ENCODE data around the gene CRYZ.
A peak's percentile ranks its signal among the peaks of the same experiment; 100 is the strongest.
"Not testable (repeated sequence)": the region's sequence is repeated elsewhere in the genome, so short reads cannot be mapped to it uniquely, and the experiment has no call there.

Gene CRYZ

DNA sequence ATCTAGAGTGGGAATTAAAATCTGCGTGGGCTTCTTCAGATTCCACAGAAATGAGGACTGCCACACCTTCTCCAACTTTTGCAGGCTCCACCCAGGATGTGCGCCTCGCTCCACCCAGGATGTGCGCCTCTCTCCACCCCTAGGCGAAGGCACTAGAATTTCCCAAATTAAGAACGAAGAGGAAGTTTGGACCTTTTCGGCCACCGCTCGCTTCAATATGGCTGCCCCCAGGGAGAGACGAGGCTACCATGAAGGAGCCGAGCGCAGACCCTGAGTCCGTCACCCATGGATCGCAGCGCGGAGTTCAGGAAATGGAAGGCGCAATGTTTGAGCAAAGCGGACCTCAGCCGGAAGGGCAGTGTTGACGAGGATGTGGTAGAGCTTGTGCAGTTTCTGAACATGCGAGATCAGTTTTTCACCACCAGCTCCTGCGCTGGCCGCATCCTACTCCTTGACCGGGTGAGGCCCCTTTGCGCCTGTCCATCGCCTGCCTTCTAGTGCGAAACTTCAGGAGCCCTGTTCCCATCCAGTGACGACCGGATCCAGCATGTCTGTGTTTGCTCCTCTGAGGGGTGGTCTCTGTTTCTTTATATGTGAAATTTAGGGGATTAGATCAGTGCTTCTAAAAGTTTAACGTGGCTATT is at the start of gene CRYZ, which contains the start of gene TYW3:
CRYZ (minus strand) TSS at position 91 of the 644 bp plus-strand sequence. CDS start 8,229 bp downstream, outside the sequence.
TYW3 (plus strand) TSS at position 193 of the 644 bp plus-strand sequence; CDS start at position 286, 93 bp downstream.
- peak; percentile 64 to 90 for DNase-seq (ENCODE audit: low spot score in 2 of 2)
- Mint-ChIP-seq H3K4me3 (peak within 1 kb of the TSS; percentile 88), H3K4me1 (peaks cover 39% of the 10 kb centered on the region), H3K36me3 (peaks cover 34% of the 10 kb centered on the region), H3K9me3 (no peaks in the 10 kb centered on the region), H3K27ac (peak within 1 kb of the TSS; percentile 96)
- ATAC-seq = peak; percentile 93

- Mint-ChIP-seq H3K27ac (no peak overlapping the region), H3K4me3 (no peak overlapping the region), H3K36me3 (no peaks in the 10 kb centered on the region), H3K4me1 (no peaks in the 10 kb centered on the region), H3K9me3 (no peaks in the 10 kb centered on the region)
- ATAC-seq (no peak), DNase-seq (ENCODE audit: low spot score in 2 of 2) (no peak)
Observed at GRCh38 chr1:74780594-74780993, 47.7 kb upstream of the CRYZ start.

- H3K36me3 Mint-ChIP-seq = no peaks in the 10 kb centered on the region
Observed at GRCh38 chr1:74779750-74780149, 46.9 kb upstream of the CRYZ start.

GRCh38 chr1:74777525-74777924 is 44.7 kb upstream of the CRYZ start:
- Mint-ChIP-seq H3K4me3 (no peak overlapping the region), H3K36me3 (no peaks in the 10 kb centered on the region), H3K27ac (no peak overlapping the region), H3K4me1 (no peaks in the 10 kb centered on the region), H3K9me3 (no peaks in the 10 kb centered on the region)
- no peak for ATAC-seq
- no peak for DNase-seq (ENCODE audit: low spot score in 2 of 2)

More at GRCh38 chr1:74779750-74780149, 46.9 kb upstream of the CRYZ start:
- no peak overlapping the region for H3K4me3 Mint-ChIP-seq
- no peaks in the 10 kb centered on the region for H3K4me1 Mint-ChIP-seq
- no peaks in the 10 kb centered on the region for H3K9me3 Mint-ChIP-seq
- no peak for DNase-seq (ENCODE audit: low spot score in 2 of 2)
- no peak for ATAC-seq
- no peak overlapping the region for H3K27ac Mint-ChIP-seq

DNA sequence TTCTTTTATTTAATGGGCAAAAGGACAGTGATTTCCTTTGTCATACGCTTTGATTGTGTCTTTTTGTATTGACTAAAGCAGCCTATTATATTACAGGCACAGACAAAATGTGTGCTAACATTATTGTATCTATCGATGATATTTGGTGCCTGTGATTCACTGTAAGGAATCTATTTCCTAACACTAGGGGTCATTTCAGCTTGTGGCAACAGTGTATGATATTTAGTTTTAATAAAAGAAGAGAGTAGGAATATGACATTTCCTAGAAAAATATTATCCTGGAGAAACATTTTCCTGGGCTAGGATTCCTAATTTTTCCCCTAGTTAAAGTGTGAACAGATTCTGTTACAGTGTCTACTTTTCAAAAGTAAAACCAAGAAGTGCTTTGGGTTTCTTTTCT is 42.9 kb upstream of the CRYZ start:
- no peak for ATAC-seq
- no peak overlapping the region for H3K27ac Mint-ChIP-seq

GRCh38 chr1:74773582-74773981 is 40.7 kb upstream of the CRYZ start:
- H3K9me3 Mint-ChIP-seq = no peaks in the 10 kb centered on the region
- DNase-seq (ENCODE audit: low spot score in 2 of 2) = no peak
- no peak for ATAC-seq
- H3K27ac Mint-ChIP-seq = no peak overlapping the region
- no peaks in the 10 kb centered on the region for H3K4me1 Mint-ChIP-seq
- H3K36me3 Mint-ChIP-seq = no peaks in the 10 kb centered on the region
- no peak overlapping the region for H3K4me3 Mint-ChIP-seq

More for the DNA sequence above, 42.9 kb upstream of the CRYZ start:
- DNase-seq (ENCODE audit: low spot score in 2 of 2) = no peak
- Mint-ChIP-seq H3K9me3 (no peaks in the 10 kb centered on the region), H3K4me1 (no peaks in the 10 kb centered on the region), H3K4me3 (no peak overlapping the region), H3K36me3 (no peaks in the 10 kb centered on the region)

DNA sequence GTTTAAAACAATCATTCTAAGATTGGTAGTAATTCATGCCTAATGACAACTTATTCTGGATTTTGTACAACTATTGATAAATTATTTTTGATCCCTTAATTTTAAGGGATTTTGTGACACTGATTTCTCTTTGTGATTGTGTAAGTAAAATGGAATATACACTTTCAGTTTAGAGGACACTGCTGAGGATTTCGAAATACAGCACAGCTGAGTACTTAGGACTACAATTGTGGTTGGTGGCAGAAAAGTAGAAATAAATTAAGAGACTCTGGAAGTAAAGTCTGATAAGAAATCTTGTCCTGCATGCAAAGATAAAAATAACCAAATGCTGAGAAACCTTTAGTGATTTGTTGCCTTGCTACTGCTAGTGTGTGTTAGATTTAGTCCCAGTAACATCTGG is 40.1 kb upstream of the CRYZ start:
- DNase-seq (ENCODE audit: low spot score in 2 of 2) = no peak
- H3K27ac Mint-ChIP-seq = no peak overlapping the region

GRCh38 chr1:74771913-74772515 is 39.2 kb upstream of the CRYZ start:
- no peaks in the 10 kb centered on the region for H3K4me1 Mint-ChIP-seq
- H3K4me3 Mint-ChIP-seq = no peak overlapping the region
- H3K9me3 Mint-ChIP-seq = no peaks in the 10 kb centered on the region
- no peak overlapping the region for H3K27ac Mint-ChIP-seq
- ATAC-seq (peak; percentile 49), DNase-seq (ENCODE audit: low spot score in 2 of 2) (no peak)
- H3K36me3 Mint-ChIP-seq = no peaks in the 10 kb centered on the region

More for the DNA sequence above, 40.1 kb upstream of the CRYZ start:
- no peaks in the 10 kb centered on the region for H3K9me3 Mint-ChIP-seq
- H3K36me3 Mint-ChIP-seq = no peaks in the 10 kb centered on the region
- ATAC-seq = no peak
- H3K4me1 Mint-ChIP-seq = no peaks in the 10 kb centered on the region
- H3K4me3 Mint-ChIP-seq = no peak overlapping the region

DNA sequence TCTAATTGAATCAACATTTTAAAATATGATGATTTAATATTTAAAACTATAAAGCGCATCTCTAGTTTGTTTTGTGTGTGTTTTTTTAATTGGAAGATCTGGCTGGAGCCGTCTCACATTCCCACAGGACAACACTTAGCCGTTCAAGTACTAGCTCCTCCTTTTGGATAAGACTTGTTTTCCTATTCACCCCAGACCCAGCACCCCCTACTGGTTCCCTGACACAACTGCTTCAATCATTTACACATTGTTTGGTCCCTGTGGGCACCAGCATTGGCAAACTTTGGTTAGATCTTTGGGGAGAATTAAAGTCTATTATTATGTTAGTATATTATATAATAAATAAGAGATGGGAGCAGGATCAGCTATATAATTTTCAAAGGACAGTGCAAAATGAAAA is 34.6 kb upstream of the CRYZ start:
- Mint-ChIP-seq H3K4me1 (peaks cover 6% of the 10 kb centered on the region), H3K36me3 (peaks cover 29% of the 10 kb centered on the region), H3K4me3 (no peak overlapping the region), H3K27ac (no peak overlapping the region), H3K9me3 (no peaks in the 10 kb centered on the region)
- ATAC-seq (no peak), DNase-seq (ENCODE audit: low spot score in 2 of 2) (no peak)

GRCh38 chr1:74766579-74766978 is 33.7 kb upstream of the CRYZ start:
- DNase-seq (ENCODE audit: low spot score in 2 of 2) (no peak), ATAC-seq (no peak)
- H3K27ac Mint-ChIP-seq = no peak overlapping the region
- H3K36me3 Mint-ChIP-seq = peaks cover 38% of the 10 kb centered on the region
- no peak overlapping the region for H3K4me3 Mint-ChIP-seq
- H3K4me1 Mint-ChIP-seq = peaks cover 10% of the 10 kb centered on the region
- no peaks in the 10 kb centered on the region for H3K9me3 Mint-ChIP-seq

- H3K27ac Mint-ChIP-seq = peak overlapping the region; percentile 27
- H3K4me3 Mint-ChIP-seq = no peak overlapping the region
- ATAC-seq (peak; percentile 90), DNase-seq (ENCODE audit: low spot score in 2 of 2) (no peak)
- no peaks in the 10 kb centered on the region for H3K9me3 Mint-ChIP-seq
- H3K4me1 Mint-ChIP-seq = peaks cover 12% of the 10 kb centered on the region
- H3K36me3 Mint-ChIP-seq = peaks cover 66% of the 10 kb centered on the region
Observed at GRCh38 chr1:74763807-74764206, 31.0 kb upstream of the CRYZ start.

GRCh38 chr1:74756650-74757049 is 23.8 kb upstream of the CRYZ start:
- H3K27ac Mint-ChIP-seq; H3K4me3 Mint-ChIP-seq; H3K9me3 Mint-ChIP-seq; ATAC-seq; DNase-seq (ENCODE audit: low spot score in 2 of 2); H3K4me1 Mint-ChIP-seq: not testable (repeated sequence)
- peaks cover 85% of the 10 kb centered on the region for H3K36me3 Mint-ChIP-seq

DNA sequence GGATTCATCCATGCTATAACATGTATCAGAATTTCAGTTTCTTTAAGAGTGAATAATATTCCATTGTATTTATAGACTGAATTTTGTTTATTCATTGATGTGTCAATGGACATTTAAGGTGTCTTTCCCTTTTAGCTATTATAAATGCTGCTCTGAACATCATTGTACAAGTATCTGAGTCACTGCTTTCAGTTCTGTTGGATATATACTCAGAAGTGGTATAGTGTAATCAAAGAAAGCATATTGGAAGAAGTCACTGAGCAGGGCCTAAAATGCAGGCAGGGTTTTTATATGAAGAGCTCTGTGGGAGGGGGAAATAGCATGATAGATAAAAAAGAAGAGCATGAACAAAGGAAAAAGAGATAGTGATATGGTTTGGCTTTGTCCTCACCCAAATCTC is 22.6 kb upstream of the CRYZ start:
- DNase-seq (ENCODE audit: low spot score in 2 of 2) (no peak), ATAC-seq (no peak)
- no peaks in the 10 kb centered on the region for H3K4me1 Mint-ChIP-seq
- no peak overlapping the region for H3K4me3 Mint-ChIP-seq
- H3K9me3 Mint-ChIP-seq = peaks cover 3% of the 10 kb centered on the region
- peaks cover 85% of the 10 kb centered on the region for H3K36me3 Mint-ChIP-seq
- H3K27ac Mint-ChIP-seq = peak overlapping the region; percentile 3

- DNase-seq (ENCODE audit: low spot score in 2 of 2) = no peak
- no peak for ATAC-seq
- no peak overlapping the region for H3K27ac Mint-ChIP-seq
- peaks cover 3% of the 10 kb centered on the region for H3K9me3 Mint-ChIP-seq
- peaks cover 83% of the 10 kb centered on the region for H3K36me3 Mint-ChIP-seq
- H3K4me1 Mint-ChIP-seq = no peaks in the 10 kb centered on the region
- H3K4me3 Mint-ChIP-seq = no peak overlapping the region
Observed at GRCh38 chr1:74753104-74753503, 20.3 kb upstream of the CRYZ start.

DNA sequence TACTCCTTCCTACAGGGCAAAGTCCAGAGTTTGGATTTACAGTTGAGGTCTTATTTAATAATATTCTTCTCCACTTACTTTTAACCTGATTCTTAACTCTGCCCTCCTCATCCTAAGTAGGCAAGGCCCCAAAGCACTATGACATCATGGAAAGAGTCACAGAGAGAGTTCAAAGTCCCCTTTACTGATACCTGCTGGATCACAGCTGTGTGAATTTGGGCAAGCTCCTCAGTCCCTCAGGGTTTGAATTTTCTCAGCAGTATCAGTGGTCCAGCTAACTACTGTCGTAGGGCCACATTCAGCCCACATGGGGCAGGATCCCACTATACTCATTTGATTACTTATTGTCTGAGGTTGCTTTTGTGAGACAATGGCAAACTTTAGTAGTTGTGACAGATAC is 16.1 kb upstream of the CRYZ start:
- Mint-ChIP-seq H3K27ac (peak overlapping the region; percentile 70), H3K4me1 (peaks cover 8% of the 10 kb centered on the region), H3K36me3 (peaks cover 78% of the 10 kb centered on the region), H3K4me3 (no peak overlapping the region), H3K9me3 (no peaks in the 10 kb centered on the region)
- DNase-seq (ENCODE audit: low spot score in 2 of 2) (no peak), ATAC-seq (no peak)

DNA sequence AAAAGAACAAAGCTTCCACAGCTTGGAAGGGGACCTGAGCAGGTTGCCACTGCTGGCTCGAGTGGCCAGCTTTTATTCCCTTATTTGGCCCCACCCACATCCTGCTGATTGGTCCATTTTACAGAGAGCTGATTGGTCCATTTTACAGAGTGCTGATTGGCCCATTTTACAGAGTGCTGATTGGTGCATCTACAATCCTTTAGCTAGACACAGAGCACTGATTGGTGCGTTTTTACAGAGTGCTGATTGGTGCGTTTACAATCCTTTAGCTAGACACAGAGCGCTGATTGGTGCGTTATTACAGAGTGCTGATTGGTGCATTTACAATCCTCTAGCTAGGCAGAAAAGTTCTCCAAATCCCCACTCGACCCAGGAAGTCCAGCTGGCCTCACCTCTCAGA is 12.4 kb upstream of the CRYZ start:
- H3K36me3 Mint-ChIP-seq = peaks cover 65% of the 10 kb centered on the region
- not testable (repeated sequence) for DNase-seq (ENCODE audit: low spot score in 2 of 2); H3K9me3 Mint-ChIP-seq; H3K27ac Mint-ChIP-seq; H3K4me1 Mint-ChIP-seq; ATAC-seq; H3K4me3 Mint-ChIP-seq

Measured in stimulated activated effector memory CD8-positive, alpha-beta T cell treated with anti-CD3 and anti-CD28 coated beads, Interleukin-12 subunit alpha, Interleukin-12 subunit beta, amount 100 ng/mL, for 72 hours (primary cell).